SK-N-SH treated with all-trans-retinoic acid at 6 μM for 48 hours (cell line): ENCODE measurements around the gene CRIP3.

Experiments used
- ATAC-seq: fragments of 200-7000 bp; cut with Tn5 transposase; 3 replicates; pipeline ENCODE4 v1.9.1; 2020; ENCODE audit warnings: mild to moderate bottlenecking, moderate library complexity
- ARNTL ChIP-seq: fragments of 450-650 bp; formaldehyde crosslinking; IDR thresholded peaks from 2 replicates; pipeline ENCODE4 v1.5.0; 2020; ENCODE audit warnings: low read depth, mild to moderate bottlenecking, moderate library complexity, borderline replicate concordance
- BACH2 ChIP-seq: fragments of 250-450 bp; sonication (Bioruptor Pico); IDR thresholded peaks from 2 replicates; pipeline ENCODE4 v1.9.0; 2021; ENCODE audit warnings: mild to moderate bottlenecking, borderline replicate concordance
- CREB5 ChIP-seq: fragments of 250-450 bp; sonication (Bioruptor Pico); IDR thresholded peaks from 2 replicates; pipeline ENCODE4 v1.5.1; 2020; ENCODE audit warnings: low read depth, mild to moderate bottlenecking, moderate library complexity
- CSDC2 ChIP-seq: fragments of 250-450 bp; sonication (Bioruptor Pico); IDR thresholded peaks from 2 replicates; pipeline ENCODE4 v1.5.0; 2020; ENCODE audit warnings: mild to moderate bottlenecking, moderate library complexity
- ISL1 ChIP-seq: fragments of 250-450 bp; sonication (Bioruptor Pico); IDR thresholded peaks from 2 replicates; pipeline ENCODE4 v2.1.2; 2022; ENCODE audit warnings: mild to moderate bottlenecking, moderate library complexity
- OSR1 ChIP-seq: fragments of 250-450 bp; sonication (Bioruptor Pico); IDR thresholded peaks from 2 replicates; pipeline ENCODE4 v1.8.0; 2022; ENCODE audit warnings: moderate library complexity, mild to moderate bottlenecking, inconsistent platforms
- PPARA ChIP-seq: fragments of 250-450 bp; sonication (Bioruptor Pico); IDR thresholded peaks from 2 replicates; pipeline ENCODE4 v1.5.0; 2020; ENCODE audit warnings: mild to moderate bottlenecking, borderline replicate concordance
- RARB ChIP-seq: fragments of 250-450 bp; sonication (Bioruptor Pico); IDR thresholded peaks from 2 replicates; pipeline ENCODE4 v1.8.0; 2021; ENCODE audit warnings: mild to moderate bottlenecking, moderate library complexity
- SNAI2 ChIP-seq: fragments of 250-450 bp; sonication (Bioruptor Pico); IDR thresholded peaks from 2 replicates; pipeline ENCODE4 v1.5.0; 2020; ENCODE audit warnings: mild to moderate bottlenecking, moderate library complexity
- TCF4 ChIP-seq: fragments of 250-450 bp; sonication (Bioruptor Pico); IDR thresholded peaks from 2 replicates; pipeline ENCODE4 v1.8.0; 2021; ENCODE audit warnings: mild to moderate bottlenecking, moderate library complexity, borderline replicate concordance
- TOX ChIP-seq: fragments of 250-450 bp; sonication (Bioruptor Pico); IDR thresholded peaks from 2 replicates; pipeline ENCODE4 v1.8.0; 2021; ENCODE audit warnings: mild to moderate bottlenecking, moderate library complexity, borderline replicate concordance
- ZC3H10 ChIP-seq: fragments of 250-450 bp; sonication (Bioruptor Pico); IDR thresholded peaks from 2 replicates; pipeline ENCODE4 v1.5.1; 2021; ENCODE audit warnings: mild to moderate bottlenecking, moderate library complexity
- ZFP3 ChIP-seq: fragments of 250-450 bp; sonication (Bioruptor Pico); IDR thresholded peaks from 2 replicates; pipeline ENCODE4 v1.5.0; 2020; ENCODE audit warnings: mild to moderate bottlenecking, moderate library complexity
- ZFP30 ChIP-seq: fragments of 450-650 bp; formaldehyde crosslinking; IDR thresholded peaks from 2 replicates; pipeline ENCODE4 v1.5.0; 2022; ENCODE audit warnings: mild to moderate bottlenecking, moderate library complexity
- ZNF565 ChIP-seq: fragments of 450-650 bp; formaldehyde crosslinking; conservative IDR thresholded peaks from 2 replicates; pipeline ENCODE4 v1.5.0; 2020; ENCODE audit warnings: low read depth, mild to moderate bottlenecking, moderate library complexity
- ZNF8 ChIP-seq: fragments of 450-650 bp; formaldehyde crosslinking; IDR thresholded peaks from 2 replicates; pipeline ENCODE4 v1.5.0; 2020; ENCODE audit warnings: mild to moderate bottlenecking, moderate library complexity
- TF ChIP-seq, protein P1 (sequence below): fragments of 250-450 bp; sonication (Bioruptor Pico); IDR thresholded peaks from 2 replicates; pipeline ENCODE4 v1.5.0; 2020; ENCODE audit warnings: mild to moderate bottlenecking, moderate library complexity
- TF ChIP-seq, protein P2 (sequence below): fragments of 250-450 bp; sonication (Bioruptor Pico); IDR thresholded peaks from 2 replicates; pipeline ENCODE4 v1.5.1; 2021; ENCODE audit warnings: mild to moderate bottlenecking, moderate library complexity

CRIP3 gene

DNA sequence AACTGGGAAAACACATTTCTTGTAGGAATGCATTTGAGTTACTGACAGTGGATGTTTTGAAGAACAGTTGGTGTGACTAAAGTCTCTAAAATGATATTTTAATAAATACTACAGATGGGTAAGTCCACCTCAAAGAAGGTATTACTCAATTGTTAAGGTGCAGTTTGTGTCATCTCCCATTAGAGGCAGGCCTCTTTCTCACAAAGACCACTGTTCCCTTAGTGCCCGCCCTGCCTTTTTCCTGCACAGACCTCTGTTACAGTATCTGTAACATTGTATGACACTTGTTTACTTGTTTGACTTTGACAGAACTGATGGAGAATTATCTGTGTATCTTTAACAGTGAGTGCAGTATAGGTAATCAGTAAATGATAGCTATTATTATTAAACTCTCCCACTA lies 5.2 kb upstream of the CRIP3 start (continued):
- TF ChIP-seq, protein P1, sequence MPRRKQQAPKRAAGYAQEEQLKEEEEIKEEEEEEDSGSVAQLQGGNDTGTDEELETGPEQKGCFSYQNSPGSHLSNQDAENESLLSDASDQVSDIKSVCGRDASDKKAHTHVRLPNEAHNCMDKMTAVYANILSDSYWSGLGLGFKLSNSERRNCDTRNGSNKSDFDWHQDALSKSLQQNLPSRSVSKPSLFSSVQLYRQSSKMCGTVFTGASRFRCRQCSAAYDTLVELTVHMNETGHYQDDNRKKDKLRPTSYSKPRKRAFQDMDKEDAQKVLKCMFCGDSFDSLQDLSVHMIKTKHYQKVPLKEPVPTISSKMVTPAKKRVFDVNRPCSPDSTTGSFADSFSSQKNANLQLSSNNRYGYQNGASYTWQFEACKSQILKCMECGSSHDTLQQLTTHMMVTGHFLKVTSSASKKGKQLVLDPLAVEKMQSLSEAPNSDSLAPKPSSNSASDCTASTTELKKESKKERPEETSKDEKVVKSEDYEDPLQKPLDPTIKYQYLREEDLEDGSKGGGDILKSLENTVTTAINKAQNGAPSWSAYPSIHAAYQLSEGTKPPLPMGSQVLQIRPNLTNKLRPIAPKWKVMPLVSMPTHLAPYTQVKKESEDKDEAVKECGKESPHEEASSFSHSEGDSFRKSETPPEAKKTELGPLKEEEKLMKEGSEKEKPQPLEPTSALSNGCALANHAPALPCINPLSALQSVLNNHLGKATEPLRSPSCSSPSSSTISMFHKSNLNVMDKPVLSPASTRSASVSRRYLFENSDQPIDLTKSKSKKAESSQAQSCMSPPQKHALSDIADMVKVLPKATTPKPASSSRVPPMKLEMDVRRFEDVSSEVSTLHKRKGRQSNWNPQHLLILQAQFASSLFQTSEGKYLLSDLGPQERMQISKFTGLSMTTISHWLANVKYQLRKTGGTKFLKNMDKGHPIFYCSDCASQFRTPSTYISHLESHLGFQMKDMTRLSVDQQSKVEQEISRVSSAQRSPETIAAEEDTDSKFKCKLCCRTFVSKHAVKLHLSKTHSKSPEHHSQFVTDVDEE (CRISPR knock-in tag): no peak
- TF ChIP-seq SNAI2 (CRISPR knock-in tag) (no peak), ISL1 (CRISPR knock-in tag) (no peak), ZFP30 (CRISPR knock-in tag) (no peak)

DNA sequence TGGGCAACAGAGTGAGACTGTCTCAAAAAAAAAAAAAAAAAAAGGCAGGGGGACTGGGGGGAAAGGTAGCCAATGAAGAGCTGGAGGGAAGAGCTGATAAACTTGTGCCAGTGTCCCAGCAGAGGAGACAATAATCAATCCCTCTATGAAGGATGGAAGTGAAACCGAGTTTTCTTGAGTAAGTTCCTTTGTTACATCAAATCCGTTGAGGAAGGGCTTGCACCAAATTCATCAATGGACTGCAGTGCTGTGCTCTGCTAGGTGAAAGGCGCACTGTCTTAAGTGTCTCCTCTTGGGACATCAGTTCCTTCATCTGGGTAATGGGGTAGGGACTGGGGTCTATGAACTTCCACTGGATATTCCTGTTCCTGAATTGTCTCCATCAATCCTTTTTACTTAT lies 3.0 kb upstream of the CRIP3 start:
- no peak for ATAC-seq
- TF ChIP-seq TCF4 (CRISPR knock-in tag) (no peak), OSR1 (no peak), ARNTL (CRISPR knock-in tag) (no peak), ZNF565 (no peak)

DNA sequence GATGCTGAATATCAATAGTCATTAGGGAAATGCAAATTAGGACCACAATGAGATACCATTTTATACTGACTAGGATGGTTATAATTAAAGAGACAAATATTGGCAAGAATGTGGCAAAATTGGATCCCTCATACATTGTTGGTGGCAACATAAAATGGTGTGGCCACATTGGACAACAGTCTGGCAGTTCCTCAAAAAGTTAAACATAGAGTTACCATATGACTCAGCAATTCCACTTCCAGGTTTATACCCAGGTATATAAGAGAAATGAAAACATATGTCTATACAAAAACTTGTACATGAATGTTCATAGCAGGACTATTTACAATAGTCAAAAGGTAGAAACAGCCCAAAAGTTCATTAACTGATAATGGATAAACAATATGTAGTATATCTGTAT lies 2.0 kb upstream of the CRIP3 start:
- TF ChIP-seq RARB (no peak), BACH2 (CRISPR knock-in tag) (no peak), PPARA (no peak), CSDC2 (CRISPR knock-in tag) (no peak), TOX (CRISPR knock-in tag) (no peak), ZNF8 (CRISPR knock-in tag) (no peak), CREB5 (CRISPR knock-in tag) (no peak), OSR1 (no peak), ZC3H10 (CRISPR knock-in tag) (no peak)
- TF ChIP-seq, protein P1 (CRISPR knock-in tag): no peak
- TF ChIP-seq, protein P2, sequence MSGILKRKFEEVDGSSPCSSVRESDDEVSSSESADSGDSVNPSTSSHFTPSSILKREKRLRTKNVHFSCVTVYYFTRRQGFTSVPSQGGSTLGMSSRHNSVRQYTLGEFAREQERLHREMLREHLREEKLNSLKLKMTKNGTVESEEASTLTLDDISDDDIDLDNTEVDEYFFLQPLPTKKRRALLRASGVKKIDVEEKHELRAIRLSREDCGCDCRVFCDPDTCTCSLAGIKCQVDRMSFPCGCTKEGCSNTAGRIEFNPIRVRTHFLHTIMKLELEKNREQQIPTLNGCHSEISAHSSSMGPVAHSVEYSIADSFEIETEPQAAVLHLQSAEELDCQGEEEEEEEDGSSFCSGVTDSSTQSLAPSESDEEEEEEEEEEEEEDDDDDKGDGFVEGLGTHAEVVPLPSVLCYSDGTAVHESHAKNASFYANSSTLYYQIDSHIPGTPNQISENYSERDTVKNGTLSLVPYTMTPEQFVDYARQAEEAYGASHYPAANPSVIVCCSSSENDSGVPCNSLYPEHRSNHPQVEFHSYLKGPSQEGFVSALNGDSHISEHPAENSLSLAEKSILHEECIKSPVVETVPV (CRISPR knock-in tag): no peak
- no peak for ATAC-seq

- ATAC-seq: peak; percentile 46
- TF ChIP-seq ZFP3 (CRISPR knock-in tag): no peak
- TF ChIP-seq ISL1 (CRISPR knock-in tag): peak; percentile 67
- TF ChIP-seq CREB5 (CRISPR knock-in tag): 0 out of 2 replicates have a peak, but pooled peaks have one; percentile 24
These were observed 1.5 kb upstream of the CRIP3 start for GRCh38 chr6:43310134-43310533.
